OCI-LY3 (cell line): Measurements from ENCODE around the gene ABCC3.

Experiments
- H2AFZ ChIP-seq: fragments of 200-600, 300-600 bp; shearing (Covaris generic); 2 replicates; pipeline ENCODE4 v1.6.0; 2014; ENCODE audit warnings: antibody characterized with exemption, low read depth, low read length
- H3K27ac ChIP-seq: fragments of 200-600, 300-600 bp; sonication (generic); 2 replicates; pipeline ENCODE4 v1.5.1; 2014; ENCODE audit warnings: mild to moderate bottlenecking, low read length, moderate library complexity, mixed read lengths
- H3K27me3 ChIP-seq: fragments of 200-600, 300-600 bp; sonication (generic); 2 replicates; pipeline ENCODE4 v1.6.1; 2014; ENCODE audit warnings: low read depth, low read length, mixed read lengths
- H3K36me3 ChIP-seq: fragments of 200-600, 300-600 bp; sonication (generic); replicated peaks from 2 replicates; pipeline ENCODE3; 2014; ENCODE audit warnings: low read depth, low read length, mixed read lengths
- H3K4me1 ChIP-seq: fragments of 300-600, 200-600 bp; sonication (generic); 2 replicates; pipeline ENCODE4 v1.6.1; 2014; ENCODE audit warnings: low read length, mixed read lengths
- H3K4me2 ChIP-seq: fragments of 200-600, 300-600 bp; sonication (generic); 2 replicates; pipeline ENCODE4 v1.6.1; 2014; ENCODE audit warnings: low read length, mixed read lengths
- H3K4me3 ChIP-seq: fragments of 300-600, 200-600 bp; sonication (generic); 2 replicates; pipeline ENCODE4 v1.5.1; 2014; ENCODE audit warnings: antibody characterized with exemption, mild to moderate bottlenecking, low read length, moderate library complexity
- H3K79me2 ChIP-seq: fragments of 300-600, 200-600 bp; shearing (Covaris generic); 2 replicates; pipeline ENCODE4 v1.6.1; 2014; ENCODE audit warnings: mild to moderate bottlenecking, low read length, mixed read lengths
- H3K9ac ChIP-seq: fragments of 300-600, 200-600 bp; shearing (Covaris generic); 2 replicates; pipeline ENCODE4 v1.6.0; 2014; ENCODE audit warnings: mild to moderate bottlenecking, low read length, moderate library complexity
- H3K9me3 ChIP-seq: fragments of 200-600, 300-600 bp; shearing (Covaris generic); 2 replicates; pipeline ENCODE4 v1.6.1; 2014; ENCODE audit warnings: low read length, mixed read lengths; ENCODE audit not compliant: insufficient read depth
- H4K20me1 ChIP-seq: fragments of 200-600, 300-600 bp; sonication (generic); 2 replicates; pipeline ENCODE4 v1.6.1; 2016; ENCODE audit warnings: low read length, mixed read lengths; ENCODE audit not compliant: insufficient read depth
- EZH2phosphoT487 ChIP-seq: fragments of 200-600 bp; shearing (Covaris generic); IDR thresholded peaks from 2 replicates; pipeline ENCODE4 v1.6.1; 2018; ENCODE audit warnings: antibody characterized with exemption, mixed run types, low read depth
- TF ChIP-seq, protein P1 (sequence below): fragments of 200-600, 300-600 bp; sonication (generic); IDR thresholded peaks from 2 replicates; pipeline ENCODE4 v1.5.1; 2014; ENCODE audit warnings: antibody characterized with exemption, low read length, low read depth

The ABCC3 gene

DNA sequence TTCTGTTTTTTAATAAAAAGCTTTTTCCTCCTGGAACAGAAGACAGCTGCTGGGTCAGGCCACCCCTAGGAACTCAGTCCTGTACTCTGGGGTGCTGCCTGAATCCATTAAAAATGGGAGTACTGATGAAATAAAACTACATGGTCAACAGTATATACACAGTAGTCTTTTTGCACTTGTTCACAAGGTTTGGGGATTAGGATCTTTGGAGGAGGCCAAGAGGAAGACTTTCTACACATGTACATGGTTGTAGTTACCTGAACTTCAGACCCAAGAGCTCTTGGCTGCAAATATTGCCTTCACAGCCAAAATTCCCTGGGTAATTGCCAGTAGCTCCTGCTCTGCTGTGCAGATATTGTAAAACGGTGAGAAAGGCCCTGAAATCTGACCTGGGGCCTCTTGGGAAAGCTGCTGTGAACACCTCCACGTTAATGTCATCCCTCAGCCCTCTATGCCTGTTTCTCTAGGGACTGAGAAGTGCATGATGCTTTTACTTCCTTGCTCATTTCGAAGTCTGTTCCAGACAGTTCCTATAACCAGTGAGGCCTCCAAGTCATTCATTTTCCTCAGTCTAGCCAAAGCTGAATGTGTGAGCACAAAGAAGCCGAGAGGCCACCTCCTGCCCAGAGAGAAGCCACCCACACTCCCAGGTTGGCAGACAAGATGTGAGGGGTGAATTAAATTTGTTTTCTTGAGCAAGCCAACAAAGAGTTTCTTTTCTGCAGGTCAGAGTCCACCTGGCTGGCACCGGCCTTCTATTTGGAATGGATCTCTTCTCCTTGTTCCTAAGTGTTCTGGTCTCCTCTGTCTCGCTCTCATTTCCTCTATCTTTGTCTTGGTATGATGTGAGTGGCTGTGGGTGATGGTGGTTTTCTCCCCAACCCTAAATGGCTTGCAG lies 57.1 kb downstream of the ABCC3 start:
- TF ChIP-seq, protein P1, sequence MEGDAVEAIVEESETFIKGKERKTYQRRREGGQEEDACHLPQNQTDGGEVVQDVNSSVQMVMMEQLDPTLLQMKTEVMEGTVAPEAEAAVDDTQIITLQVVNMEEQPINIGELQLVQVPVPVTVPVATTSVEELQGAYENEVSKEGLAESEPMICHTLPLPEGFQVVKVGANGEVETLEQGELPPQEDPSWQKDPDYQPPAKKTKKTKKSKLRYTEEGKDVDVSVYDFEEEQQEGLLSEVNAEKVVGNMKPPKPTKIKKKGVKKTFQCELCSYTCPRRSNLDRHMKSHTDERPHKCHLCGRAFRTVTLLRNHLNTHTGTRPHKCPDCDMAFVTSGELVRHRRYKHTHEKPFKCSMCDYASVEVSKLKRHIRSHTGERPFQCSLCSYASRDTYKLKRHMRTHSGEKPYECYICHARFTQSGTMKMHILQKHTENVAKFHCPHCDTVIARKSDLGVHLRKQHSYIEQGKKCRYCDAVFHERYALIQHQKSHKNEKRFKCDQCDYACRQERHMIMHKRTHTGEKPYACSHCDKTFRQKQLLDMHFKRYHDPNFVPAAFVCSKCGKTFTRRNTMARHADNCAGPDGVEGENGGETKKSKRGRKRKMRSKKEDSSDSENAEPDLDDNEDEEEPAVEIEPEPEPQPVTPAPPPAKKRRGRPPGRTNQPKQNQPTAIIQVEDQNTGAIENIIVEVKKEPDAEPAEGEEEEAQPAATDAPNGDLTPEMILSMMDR, result no peak
- no peak for TF ChIP-seq EZH2phosphoT487
- no peak overlapping the region for H3K9ac ChIP-seq
- no peaks in the 10 kb centered on the region for H3K9me3 ChIP-seq
- H3K4me1 ChIP-seq, result peaks cover 37% of the 10 kb centered on the region
- H4K20me1 ChIP-seq, result no peaks in the 10 kb centered on the region
- H3K79me2 ChIP-seq, result peaks cover 6% of the 10 kb centered on the region; the same call in 1 of the 2 replicates
- H3K36me3 ChIP-seq, result peaks cover 38% of the 10 kb centered on the region
- no peak overlapping the region for H3K27ac ChIP-seq
- H2AFZ ChIP-seq, result no peak overlapping the region
- H3K4me2 ChIP-seq, result 0 out of 2 replicates have a peak overlapping the region, but pooled peaks have one; percentile 1
- no peak overlapping the region for H3K4me3 ChIP-seq
- no peaks in the 10 kb centered on the region for H3K27me3 ChIP-seq

DNA sequence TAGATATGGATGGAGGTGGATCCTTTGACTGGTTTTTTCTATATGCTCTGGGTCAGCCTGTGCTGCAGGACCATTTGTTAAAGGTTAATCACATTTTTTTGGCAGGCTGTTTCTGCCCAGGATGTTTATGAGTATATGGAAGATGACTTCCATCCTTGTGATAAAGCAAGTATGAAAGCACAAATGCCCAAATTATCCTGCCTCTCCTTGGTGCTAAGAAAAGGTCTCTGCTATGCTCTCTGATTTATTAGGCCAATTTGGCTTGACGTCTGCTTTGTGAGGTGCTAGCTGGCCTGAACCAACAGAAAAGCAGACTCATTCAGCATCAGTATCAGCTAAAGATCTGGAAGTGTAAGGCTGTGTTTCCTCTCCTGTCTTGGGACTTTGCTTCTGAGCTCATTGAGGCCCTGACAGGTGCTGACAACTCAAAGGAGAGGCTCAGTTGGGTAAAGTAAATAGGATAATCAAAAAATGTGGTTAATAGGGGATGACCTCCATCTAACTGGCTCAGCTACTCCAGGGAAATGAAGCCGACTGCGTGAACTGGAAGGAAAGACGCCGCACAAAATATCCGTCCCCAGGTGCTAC lies 57.9 kb downstream of the ABCC3 start:
- H3K9me3 ChIP-seq, result no peaks in the 10 kb centered on the region
- H3K9ac ChIP-seq, result no peak overlapping the region
- peaks cover 9% of the 10 kb centered on the region for H3K79me2 ChIP-seq
- H3K36me3 ChIP-seq, result peaks cover 45% of the 10 kb centered on the region
- no peak for TF ChIP-seq EZH2phosphoT487
- TF ChIP-seq, protein P1, result no peak
- H3K27ac ChIP-seq, result no peak overlapping the region
- no peak overlapping the region for H3K4me3 ChIP-seq
- H2AFZ ChIP-seq, result no peak overlapping the region
- H3K4me1 ChIP-seq, result peaks cover 44% of the 10 kb centered on the region
- H4K20me1 ChIP-seq, result no peaks in the 10 kb centered on the region
- 0 out of 2 replicates have a peak overlapping the region, but pooled peaks have one; percentile 1 for H3K4me2 ChIP-seq
- H3K27me3 ChIP-seq, result no peaks in the 10 kb centered on the region

DNA sequence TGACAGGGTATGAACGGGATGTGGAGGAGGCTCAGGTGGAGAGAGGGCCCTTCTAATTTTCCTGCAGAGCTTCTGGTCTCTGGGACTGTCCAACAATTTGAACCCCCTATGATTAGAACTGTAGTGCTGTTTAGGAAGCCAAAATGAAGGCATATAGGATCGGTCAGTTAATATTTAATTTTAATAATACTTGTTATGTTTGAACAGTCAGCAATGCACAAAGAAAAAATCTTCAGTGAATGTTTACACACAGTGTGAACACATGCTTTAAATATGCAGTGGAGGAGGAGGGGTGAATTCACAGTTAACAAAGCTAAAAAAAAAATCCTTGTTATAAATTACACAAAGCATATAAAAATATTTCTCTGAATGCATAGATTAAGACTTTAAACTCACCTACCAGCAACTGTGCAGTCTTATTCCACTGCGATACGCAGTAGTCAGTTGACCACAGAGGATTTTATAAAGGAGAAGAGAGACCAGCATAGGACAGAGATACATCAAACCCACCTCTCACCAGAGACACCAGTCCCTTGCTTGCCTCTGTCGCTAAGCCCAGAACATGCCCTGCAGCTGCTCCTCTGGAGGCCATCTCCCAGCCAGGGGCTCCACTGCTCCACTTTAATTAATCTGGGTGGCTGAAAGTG lies 58.5 kb downstream of the ABCC3 start:
- no peaks in the 10 kb centered on the region for H4K20me1 ChIP-seq
- no peaks in the 10 kb centered on the region for H3K9me3 ChIP-seq
- no peak overlapping the region for H3K27ac ChIP-seq
- H2AFZ ChIP-seq, result no peak overlapping the region
- TF ChIP-seq, protein P1, result no peak
- TF ChIP-seq EZH2phosphoT487, result no peak
- H3K4me1 ChIP-seq, result peaks cover 46% of the 10 kb centered on the region
- H3K4me2 ChIP-seq, result no peak overlapping the region
- H3K4me3 ChIP-seq, result no peak overlapping the region
- peaks cover 9% of the 10 kb centered on the region for H3K79me2 ChIP-seq
- no peaks in the 10 kb centered on the region for H3K27me3 ChIP-seq
- H3K9ac ChIP-seq, result no peak overlapping the region
- H3K36me3 ChIP-seq, result peaks cover 50% of the 10 kb centered on the region
